CD4-positive, alpha-beta T cell treated with Interleukin-4 for 1 hour (primary cell): ENCODE results near the gene DNAH2.
A peak's percentile ranks its signal among the peaks of the same experiment; 100 is the strongest.

ENCODE experiments used
- DNase-seq, 2 donors: peaks; one replicate each; pipeline ENCODE4 v3.0.0-alpha.2; 2020 to 2022

DNAH2 gene

DNA sequence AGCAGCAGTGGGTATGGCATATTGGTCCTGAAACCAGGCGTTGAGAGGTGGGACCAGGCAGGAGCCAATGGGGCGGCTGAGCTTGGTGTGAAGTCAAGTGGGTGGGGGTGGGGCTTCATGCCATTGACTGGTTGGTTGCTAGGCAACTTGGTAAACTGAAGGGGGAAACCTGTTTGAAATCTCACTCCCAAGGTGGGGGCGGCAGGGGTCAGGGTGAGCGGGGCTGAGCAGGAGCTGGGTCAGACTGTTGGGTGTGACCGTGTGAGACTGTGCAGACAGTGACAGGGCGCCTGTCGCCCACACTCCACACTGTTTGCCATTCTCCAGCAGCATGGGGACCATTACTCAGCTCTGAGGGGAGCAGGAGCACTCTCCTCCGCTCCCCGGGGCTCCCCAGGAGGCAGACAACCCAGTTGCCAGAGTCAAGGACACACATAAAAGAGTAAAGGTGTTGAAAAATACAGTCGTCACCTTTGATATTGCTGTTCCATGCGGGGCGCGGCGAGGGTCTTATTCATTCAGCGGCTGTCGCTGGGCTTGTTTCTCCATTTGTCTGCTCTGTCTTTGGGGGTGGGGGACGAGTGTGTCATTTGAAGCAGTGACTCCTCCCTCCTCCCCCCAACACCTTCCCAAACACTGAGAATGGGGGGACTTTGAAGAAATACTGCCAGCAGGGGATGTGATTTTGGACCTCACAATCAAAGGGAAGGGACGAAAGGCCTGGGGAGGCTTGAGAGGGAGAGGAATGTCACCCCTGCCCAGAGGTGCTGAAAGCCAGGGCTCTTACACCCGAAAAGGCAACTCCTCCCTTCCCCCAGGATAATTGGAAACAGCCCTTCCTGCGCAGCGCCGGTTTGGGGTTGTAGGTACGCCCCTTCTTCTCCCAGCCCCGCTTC, 13.7 kb upstream of the DNAH2 start:
- DNase-seq, result no peak

DNA sequence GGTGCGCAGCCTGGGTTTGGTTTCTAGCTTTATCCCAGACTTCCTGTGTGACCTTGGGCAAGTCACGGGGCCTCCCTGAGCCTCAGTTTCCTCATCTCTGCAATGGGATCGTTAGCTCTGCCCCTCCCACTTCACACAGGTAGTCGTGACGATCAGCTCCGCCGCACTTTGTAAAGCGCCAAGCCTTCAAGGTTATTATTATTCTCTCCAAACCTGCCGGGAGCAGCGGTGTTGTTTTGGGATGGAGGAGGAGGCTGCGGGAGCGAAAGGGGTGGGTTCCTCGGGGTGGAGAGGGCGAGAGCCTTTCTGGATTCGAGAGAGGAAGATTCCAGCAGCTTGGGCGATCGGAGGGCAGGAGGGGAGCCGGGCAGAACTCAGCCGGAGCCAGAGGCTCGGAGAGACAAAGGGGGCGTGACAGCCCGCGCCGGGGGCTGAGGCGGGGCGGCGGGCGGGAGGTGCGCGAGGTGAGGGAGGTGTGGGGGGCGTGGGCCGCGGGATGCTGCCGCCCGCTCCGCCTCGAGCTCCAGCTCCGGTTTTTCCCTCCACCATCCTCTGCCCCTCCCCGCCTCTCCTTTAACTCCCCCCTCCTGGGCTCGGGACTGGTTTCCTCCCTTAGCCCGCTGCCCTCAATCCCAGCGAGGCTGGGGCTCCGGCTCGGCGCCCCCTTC, 12.8 kb upstream of the DNAH2 start, which contains the start of gene EFNB3:
Gene EFNB3, plus strand, starts transcription at position 602 of the 668 bp plus-strand sequence. CDS start 397 bp downstream, outside the sequence.
- DNase-seq, result no peak

DNA sequence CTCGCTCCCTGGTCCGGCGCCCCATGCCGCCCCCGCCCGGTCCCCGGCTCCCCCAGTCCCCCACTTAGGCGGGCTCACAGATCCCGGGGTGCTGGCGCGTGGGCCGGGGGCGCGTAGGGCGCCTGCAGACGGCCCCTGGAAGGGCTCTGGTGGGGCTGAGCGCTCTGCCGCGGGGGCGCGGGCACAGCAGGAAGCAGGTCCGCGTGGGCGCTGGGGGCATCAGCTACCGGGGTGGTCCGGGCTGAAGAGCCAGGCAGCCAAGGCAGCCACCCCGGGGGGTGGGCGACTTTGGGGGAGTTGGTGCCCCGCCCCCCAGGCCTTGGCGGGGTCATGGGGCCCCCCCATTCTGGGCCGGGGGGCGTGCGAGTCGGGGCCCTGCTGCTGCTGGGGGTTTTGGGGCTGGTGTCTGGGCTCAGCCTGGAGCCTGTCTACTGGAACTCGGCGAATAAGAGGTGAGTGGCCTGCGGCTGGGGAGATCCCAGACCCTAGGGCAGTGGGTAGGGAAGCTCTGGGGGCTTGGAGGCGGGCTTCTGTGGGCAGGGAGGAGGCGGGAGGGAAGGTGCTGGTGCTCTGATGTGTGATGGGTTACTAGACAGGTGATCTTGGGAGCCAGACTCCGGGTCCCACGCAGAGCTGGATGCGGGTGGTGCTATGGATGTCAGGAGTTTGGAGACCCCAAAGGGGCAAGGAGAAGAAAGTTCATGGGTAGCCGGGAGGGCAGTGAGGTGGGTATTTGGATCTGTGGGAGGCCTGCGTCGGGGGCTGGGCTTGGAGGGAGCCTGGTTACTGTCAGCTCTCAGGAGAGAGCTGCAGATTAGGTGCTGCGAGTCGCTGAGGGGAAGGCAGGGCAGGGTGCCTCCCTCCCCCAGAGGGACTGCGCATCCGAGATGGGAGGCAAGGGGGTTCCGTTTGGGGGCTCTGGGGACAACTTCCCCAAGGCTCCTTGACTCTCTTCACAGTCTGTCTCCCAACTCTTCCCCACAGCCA, 12.0 kb upstream of the DNAH2 start:
- DNase-seq, result no peak

DNA sequence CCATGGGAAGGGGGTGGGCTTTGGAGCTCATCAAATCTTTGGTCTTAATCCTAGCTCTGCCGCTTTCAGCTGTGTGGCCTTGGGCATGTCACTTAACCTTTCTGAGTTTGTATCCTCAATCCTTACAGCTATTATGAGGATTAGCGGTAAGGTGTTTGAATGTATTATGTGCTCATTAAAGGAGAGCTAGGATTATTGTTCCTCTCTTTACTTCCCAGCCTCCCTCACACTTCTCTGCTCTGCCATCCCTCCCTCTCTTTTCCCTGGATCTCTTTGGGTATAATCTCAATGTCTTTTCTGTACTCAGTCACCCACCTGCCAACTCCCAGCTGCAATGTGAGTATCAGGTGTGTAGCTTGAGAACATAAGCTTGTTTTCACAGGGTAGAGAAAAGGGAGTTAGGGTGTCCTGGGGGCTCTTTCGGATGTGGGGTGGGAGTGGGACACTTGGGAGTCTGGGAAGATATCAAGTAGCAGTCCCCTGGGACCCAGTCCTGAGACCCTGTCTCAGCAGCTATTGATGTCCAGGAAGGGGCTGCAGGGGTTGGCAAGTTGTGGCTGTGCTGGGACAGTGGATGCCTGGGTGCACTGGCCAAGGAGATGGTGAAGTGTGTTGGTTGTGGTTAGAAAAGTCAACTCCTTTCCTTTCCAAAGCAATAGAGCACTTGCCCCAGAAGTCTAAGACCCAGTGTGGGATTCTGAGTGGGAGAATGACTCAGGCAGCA, 10.8 kb upstream of the DNAH2 start:
- no peak for DNase-seq

DNA sequence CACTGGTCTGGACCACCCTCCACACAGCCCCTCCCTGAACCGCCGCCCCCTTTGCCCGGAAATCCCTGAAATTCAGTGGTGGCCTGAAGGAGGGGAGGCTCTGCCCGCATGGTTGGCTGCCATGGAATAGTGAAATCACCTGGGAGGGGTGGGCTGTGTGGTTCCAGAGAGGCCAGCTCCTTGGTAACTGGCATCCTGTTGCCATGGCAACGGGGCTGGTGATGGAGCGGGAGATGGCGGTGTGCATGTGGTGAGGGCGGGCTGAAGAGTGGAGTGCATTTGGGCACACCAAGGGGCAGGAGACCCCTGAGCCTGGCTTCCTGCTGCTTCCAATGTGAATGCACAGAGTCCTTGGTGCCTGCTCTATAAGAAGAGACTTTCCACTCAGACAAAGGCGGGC, 10.1 kb upstream of the DNAH2 start:
- DNase-seq, result no peak

DNA sequence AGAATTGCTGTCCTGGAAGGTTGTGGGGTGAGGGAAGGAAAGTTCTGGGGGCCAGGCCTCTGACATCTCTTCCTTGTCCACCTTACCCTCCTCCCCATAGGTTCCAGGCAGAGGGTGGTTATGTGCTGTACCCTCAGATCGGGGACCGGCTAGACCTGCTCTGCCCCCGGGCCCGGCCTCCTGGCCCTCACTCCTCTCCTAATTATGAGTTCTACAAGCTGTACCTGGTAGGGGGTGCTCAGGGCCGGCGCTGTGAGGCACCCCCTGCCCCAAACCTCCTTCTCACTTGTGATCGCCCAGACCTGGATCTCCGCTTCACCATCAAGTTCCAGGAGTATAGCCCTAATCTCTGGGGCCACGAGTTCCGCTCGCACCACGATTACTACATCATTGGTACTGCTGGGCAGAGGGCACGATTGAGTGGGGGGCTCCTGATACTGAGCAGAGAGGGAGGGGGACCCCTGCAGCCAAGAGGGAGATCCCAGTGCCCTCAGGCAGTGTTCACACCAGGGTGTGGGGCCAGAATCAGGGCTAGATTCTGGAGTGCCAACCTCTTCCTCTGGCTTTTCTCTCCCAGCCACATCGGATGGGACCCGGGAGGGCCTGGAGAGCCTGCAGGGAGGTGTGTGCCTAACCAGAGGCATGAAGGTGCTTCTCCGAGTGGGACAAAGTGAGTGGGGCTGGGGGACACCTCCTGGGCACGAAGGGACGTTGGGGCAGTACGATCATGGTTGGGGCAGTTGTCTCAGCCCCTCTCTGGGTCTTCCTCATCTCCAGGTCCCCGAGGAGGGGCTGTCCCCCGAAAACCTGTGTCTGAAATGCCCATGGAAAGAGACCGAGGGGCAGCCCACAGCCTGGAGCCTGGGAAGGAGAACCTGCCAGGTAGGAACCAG, 9.4 kb upstream of the DNAH2 start:
- DNase-seq, result no peak

DNA sequence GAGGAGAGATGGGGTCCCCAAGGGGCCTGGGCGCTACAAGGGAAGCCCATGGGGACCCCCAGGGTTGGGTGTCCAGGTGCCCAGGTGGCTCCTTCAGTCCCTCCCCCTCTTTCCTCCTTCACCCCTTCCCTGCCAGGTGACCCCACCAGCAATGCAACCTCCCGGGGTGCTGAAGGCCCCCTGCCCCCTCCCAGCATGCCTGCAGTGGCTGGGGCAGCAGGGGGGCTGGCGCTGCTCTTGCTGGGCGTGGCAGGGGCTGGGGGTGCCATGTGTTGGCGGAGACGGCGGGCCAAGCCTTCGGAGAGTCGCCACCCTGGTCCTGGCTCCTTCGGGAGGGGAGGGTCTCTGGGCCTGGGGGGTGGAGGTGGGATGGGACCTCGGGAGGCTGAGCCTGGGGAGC, 8.5 kb upstream of the DNAH2 start:
- no peak for DNase-seq

DNA sequence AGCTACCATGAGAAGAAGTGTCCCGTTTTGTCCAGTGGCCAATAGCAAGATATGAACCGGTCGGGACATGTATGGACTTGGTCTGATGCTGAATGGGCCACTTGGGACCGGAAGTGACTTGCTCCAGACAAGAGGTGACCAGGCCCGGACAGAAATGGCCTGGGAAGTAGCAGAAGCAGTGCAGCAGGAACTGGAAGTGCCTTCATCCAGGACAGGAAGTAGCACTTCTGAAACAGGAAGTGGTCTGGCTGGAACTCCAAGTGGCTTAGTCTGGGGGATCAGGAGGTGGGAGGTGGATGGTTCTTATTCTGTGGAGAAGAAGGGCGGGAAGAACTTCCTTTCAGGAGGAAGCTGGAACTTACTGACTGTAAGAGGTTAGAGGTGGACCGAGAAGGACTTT, 7.2 kb upstream of the DNAH2 start:
- DNase-seq, result no peak

DNA sequence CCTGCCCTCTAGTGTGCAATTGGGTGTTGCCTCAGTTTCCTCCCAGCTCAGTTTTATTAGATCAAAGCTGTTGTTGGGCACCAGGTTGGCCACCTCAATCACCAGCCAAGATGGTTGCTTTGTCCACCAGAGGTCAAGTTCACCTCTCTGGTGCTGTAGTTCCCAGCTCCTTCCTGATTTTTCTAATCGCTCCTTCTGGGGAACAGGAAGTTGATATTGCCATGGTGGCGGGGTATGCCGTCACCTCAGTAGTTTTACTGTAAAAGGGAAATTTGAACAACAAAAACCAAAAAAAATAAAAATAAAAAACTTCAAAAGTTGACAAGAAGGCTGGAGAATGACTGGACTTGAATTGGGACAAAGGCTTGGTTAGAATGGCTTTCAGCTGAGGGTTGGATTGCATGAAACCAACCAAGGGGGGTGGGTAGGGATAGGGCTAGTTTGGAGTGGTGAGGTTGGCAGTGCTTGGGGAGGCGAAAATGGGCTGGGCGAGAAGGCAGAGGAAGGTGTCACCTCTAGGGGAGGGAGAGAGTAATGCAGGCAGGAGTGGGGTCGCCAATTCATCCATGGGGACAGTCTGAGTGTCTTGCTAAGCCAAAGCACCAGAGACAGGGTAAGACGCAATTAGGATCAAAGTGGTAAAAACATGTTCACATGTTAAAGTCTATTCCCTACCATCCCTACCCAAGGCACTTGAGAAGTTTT, 6.3 kb upstream of the DNAH2 start:
- no peak for DNase-seq

DNA sequence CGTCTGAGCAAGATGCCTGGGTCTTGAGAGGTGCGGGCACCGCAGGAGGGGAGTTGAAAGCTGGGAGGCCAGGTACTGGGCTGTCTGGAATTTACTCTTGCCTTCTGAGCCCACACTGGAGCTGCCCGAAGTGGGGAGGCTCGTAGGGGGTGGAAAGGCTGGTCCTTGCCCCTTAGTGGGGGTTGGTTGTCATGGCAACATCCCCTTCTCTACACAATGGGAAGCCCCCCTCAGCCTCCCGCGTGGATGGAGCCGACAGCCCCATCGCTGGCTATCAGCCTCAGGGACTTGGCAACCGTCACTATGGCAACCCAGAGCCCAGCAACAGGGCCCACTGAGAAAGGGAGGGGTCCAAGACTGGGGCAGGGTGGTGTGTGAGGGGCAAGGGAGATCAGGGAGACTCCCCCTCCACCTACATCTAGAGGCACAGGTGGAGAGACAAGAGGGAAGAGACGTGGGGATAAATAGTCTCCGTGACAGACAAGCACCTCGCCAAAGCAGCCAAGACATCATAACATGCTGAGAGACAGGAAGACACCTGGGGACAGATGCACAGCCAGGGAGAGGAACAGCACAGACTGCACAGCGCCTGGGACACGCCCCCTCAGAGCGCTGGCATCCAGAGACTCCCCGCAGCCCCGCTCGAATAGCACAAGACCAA, 5.3 kb upstream of the DNAH2 start:
- DNase-seq, result no peak

DNA sequence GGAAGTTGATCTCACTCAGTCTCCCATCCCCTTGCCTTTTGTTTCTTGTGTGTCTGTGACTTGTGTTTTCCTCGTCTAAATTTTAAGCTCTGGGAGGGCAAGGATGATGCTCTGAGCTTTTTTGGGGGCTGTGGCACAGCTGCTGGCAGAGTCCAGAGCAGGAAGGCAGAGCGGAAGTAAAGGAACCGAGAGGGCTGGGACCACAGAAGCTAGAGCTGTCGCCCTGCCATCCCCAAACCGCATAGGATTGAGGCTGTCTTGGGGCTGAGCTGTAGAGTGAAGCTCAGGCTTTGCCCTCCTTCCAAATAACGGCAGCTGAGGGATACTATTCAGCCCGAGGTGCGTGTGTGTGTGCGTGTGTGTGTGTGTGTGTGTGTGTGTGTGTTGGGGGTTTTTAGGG, 3.8 kb upstream of the DNAH2 start:
- DNase-seq, result no peak

DNA sequence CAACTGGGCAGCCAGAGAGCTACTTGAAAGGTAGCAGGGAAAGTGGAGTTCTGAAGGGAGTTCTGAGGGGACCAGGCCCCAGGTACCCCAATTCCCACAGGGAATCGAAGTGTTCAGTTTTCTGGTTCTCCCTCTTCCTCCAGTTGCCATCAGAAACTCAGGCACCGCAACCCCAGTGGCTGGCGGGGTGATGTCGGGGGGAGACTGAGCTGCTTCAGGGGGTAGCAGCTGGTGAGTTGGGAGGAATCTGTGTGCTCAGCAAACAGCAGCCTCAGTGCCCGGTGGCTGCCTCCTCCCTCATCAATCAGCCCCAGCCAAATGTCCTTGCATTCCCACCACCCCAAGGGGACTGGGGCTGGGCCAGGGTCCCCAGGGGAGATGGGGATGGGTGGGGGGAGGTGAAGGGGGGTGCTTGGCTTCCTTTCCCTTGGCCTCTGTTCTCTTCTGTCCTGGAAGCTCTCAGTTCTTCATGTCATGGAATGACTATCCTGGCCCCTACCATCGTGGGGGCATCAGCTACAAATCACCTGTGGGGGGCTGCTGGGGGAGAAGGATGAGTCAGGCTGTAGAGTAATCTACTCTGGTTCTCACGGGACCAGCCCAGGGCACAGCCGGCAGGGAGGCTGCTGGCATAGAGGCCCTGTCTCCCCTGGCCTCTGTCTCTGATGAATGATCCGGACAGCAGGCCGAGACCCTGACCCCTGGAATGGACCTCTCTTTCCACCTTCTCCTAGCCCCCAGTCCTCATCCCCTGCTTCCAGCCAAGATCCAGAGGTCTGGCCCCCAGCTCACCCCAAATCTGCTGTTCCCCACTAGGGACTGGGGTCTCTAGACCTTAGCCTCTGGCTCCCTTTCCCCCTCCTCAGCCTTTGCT, 2.6 kb upstream of the DNAH2 start:
- DNase-seq, result no peak

DNA sequence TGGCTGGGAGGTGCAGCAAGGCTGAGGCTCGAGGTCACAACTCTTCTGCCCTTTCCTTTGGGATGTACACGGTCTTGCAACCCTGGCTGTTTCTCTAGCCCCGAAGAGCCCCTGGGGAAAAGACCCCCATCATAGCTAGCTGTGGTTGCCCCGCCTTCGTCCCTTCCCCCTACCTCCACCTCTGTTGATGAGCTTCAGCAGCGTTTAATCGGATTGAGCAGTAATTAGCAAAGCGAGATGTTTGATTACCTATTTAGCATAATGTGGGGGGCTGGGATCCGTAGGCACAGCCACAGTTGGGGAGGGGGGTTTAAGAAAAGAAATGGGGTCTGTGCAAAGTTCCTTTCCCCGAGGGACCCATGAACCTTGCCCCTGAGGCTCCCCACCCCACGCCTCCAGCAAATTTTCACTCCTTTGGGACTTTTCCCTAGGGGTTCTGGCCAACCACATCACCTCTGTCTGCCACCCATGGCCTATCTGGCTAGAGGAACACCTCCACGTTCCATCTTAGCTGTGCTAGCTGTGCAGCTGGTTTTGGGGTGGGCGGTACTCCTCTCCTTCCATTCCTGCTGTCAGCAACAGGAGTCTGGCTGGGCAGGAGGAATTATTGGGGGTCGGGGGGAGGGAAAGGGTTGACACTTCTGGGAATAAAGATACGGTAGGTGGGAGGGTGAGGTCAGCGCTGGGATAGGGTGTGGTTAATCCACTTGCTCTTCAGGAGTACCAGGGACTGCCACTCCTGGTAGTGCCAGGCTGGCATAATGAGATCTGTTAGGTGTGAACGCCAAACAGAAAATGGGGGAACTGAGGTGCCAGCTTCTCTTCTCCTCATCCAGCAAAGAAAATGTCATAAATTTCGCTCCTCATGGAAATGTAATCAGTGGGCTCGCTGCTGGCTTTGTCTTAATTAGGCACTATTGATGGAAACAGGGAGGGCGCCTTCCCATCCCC, 1.3 kb upstream of the DNAH2 start:
- DNase-seq, result no peak

DNA sequence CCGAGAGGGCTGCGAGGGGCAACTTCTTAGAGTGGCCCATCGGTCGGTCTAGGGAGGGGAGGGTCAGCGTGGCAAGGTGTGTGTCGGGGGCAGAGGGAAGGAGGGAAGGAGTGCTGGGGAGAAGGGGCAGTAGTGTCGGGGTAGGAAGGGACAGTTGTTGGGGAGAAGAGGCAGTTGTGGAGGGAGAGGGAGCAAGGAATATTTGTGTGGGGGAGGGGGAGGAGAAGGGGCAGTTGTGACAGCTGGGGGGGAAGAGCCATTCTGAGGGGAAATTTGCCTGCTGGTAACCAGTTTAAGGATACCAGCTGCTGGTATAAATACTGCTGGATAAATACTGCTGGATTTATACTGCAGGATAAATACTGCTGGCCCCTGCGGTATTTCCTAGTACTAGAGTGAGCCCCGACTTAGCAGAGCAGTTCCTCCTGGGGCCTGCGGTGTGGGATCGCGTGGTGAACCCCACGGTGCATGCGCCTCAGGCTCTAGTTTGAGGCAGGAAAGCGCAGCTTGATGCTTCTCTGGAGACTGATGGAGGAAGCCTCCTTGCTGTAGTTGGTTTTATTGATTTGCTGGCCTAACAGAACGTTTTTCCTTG, 309 bp downstream of the DNAH2 start:
- DNase-seq, result peak; percentile 16 to 26

DNA sequence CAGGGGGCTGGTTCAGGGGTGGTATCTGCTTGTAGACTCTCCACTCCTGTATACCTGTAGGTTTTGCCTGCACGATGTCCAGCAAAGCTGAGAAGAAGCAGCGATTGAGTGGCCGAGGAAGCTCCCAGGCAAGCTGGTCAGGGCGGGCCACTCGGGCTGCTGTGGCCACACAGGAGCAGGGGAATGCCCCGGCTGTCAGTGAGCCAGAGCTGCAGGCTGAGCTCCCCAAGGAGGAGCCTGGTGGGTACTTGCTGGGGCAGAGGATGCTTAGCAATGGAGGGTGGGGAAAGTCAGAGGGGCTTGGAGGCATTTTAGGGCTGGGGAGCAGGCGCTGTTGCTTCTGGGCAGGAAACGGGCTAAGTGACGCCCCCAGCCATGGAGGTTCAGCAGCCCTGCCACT, 2.1 kb downstream of the DNAH2 start:
- no peak for DNase-seq

DNA sequence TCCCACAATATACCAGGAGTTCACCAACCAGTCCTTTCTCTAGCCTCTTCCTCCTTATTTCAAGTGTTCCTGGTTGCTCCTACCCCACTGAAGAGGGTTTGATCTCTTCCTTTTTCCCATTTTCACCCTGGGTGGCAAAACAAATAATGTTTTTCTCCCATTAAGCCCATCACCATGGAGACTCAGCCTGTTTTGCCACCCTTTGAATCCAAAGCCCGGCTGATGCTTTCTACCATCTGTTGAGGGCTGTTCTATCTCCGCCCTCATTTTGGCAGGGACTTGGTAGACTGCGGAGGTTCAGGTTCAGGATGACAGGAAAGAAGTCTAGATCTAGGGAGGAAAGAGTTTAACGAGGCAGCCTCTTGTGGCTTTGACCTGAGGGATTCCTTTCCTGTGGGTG, 2.6 kb downstream of the DNAH2 start:
- no peak for DNase-seq

DNA sequence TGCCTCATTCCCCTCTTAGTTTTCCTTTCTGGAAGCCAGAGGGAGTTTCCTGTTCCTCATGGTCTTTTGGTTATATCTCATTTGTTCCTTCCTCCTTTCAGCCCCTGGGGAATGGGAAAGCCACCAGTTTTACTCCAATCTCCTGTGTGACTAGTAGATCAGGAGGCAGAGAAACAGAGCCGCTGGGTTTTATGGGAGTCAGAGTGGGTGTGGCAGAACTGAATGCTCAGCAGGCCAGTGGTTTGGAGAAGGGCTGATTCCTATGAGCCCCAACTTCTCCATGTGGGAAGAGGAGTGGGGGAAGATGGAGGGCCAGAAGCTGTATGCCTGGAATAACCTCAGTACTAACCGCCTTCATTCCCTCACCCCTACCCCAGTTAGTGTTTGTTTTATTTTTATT, 4.1 kb downstream of the DNAH2 start:
- DNase-seq, result no peak
